Measurements from ENCODE around the gene HMGN4. TPM values are rescaled to one million over a fixed set of nuclear protein-coding genes. Genes with fewer than 3 reads are reported as not detected.
A peak's percentile ranks its signal among the peaks of the same experiment; 100 is the strongest.

HMGN4 gene
- 47.8 TPM for polyA plus RNA-seq (2013, experiment 1 of 2)
- 44.3 TPM for polyA plus RNA-seq (2013, experiment 2 of 2)

DNA sequence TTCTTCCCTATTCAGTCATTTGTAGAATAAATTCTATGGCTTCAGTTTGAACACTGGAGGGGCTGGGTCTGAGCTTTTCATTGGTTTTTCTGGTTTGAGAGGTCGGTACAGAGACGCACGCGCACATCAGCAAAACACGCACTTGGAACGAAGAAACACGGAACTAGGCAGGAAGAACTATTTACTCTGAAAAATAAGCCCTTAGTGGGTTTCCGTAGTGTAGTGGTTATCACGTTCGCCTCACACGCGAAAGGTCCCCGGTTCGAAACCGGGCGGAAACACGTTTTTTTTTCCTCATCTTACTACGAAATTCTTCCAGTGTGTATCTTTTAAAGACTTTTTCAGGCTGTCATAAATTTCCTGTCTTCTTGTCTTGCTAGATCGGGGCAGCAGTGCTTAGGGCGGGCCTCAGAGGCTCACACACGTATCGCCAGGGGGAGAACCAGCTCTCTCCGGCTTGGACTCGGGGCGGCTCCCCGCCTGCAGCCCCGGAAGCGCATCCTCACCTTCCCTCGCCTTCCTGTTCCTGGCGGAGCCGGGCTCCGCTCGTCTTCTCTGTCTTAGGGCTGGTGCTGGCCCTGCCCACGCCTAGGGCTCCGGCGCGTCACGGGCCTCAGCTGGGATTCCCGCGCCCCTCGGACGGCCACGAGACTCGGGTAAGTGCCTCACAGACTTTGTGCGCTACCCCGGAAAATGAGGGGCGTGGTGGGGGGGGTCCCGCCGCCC, at the start of gene HMGN4:
TSS of gene HMGN4 (plus strand) at position 521 of the 726 bp plus-strand sequence. CDS start 6,841 bp downstream, outside the sequence.
- Histone ChIP-seq H3K9me3 (replicated peaks in 1 of 2; ENCODE audit: control insufficient read depth in 2 of 2, insufficient read depth in 1 of 2, low read depth in 1 of 2, low read length in 2 of 2) (no peaks in the 10 kb centered on the region), H3K36me3 (replicated peaks in 1 of 2; ENCODE audit: control insufficient read depth in 2 of 2, insufficient read depth in 2 of 2, low read length in 2 of 2) (peaks cover 3 to 32% of the 10 kb centered on the region in 2 donors), H3K18ac (ENCODE audit: low read length) (peak within 1 kb of the TSS; percentile 92)

DNA sequence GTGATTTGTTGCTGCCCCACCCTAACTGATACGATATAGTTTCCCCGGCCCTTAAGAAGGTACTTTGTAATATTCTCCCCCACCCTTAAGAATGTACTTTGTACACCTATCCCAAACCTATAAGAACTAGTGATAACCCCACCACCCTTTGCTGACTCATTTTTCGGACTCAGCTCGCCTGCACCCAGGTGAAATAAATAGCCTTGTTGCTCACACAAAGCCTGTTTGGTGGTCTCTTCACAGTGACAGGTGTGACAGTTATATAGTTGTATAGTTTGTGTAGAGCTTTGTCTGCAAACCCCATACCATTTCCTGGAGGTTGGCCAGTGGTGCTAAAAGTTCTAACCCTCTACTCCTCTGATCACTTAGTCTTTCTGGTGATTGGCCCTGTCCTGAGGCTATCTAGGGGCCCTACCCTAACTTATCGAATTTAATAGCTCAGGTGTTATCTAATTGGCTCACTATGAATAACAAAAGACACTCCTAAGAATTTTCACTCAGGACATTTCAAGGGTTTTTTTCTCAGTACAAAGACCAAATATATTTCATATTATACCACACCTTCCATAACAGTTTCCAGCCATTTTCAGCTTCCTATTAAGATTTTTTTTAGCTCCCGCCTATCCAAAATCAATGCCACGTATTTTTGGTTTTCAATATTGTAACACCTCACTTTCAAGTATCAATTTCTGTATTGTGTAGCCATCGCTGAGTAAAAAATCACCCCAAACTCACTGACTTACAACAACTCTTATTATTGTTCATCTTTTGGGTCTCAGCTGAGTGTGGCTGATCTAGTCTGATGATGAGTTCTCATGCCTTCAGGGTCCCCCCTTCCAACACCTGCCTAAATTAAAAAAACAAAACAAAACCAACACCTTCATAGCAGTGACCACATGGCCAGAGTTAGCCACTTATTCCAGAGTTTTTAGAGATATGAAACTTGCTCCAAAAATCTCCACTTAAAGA, 47.9 kb upstream of the HMGN4 start:
- H2AK5ac ChIP-seq (ENCODE audit: low read depth, low read length) = no peak overlapping the region
- H2BK15ac ChIP-seq (ENCODE audit: low read length) = no peak overlapping the region
- H4K91ac ChIP-seq (ENCODE audit: low read depth, low read length, poor library complexity) = no peak overlapping the region
- peaks cover 0 to 36% (median 0%) of the 10 kb centered on the region in 3 experiments for H3K27me3 ChIP-seq (ENCODE audit: control insufficient read depth in 3 of 3, insufficient read depth in 3 of 3, low read depth in 1 of 3, low read length in 3 of 3)
- H3K18ac ChIP-seq (ENCODE audit: low read length) = no peak overlapping the region
- no peak overlapping the region for H2AFZ ChIP-seq (ENCODE audit: low read length)
- no peak overlapping the region for H2BK5ac ChIP-seq (ENCODE audit: low read length)
- H3K79me1 ChIP-seq (ENCODE audit: low read depth, low read length) = no peaks in the 10 kb centered on the region
- no peak for DNase-seq (ENCODE audit: low spot score)
- H3K4me3 ChIP-seq (ENCODE audit: low read length in 2 of 2) = no peak overlapping the region
- H3K4ac ChIP-seq (ENCODE audit: low read length) = no peak overlapping the region
- no peak overlapping the region for H3K9ac ChIP-seq (ENCODE audit: low read depth, low read length, poor library complexity)
- H2BK120ac ChIP-seq (ENCODE audit: low read depth, low read length) = no peak overlapping the region
- H3K14ac ChIP-seq (ENCODE audit: low read length) = no peak overlapping the region
- no peak overlapping the region for H4K8ac ChIP-seq (ENCODE audit: low read depth, low read length)
- H3K23ac ChIP-seq (ENCODE audit: low read depth, low read length, poor library complexity) = no peak overlapping the region
- no peaks in the 10 kb centered on the region for H3K4me1 ChIP-seq (ENCODE audit: control insufficient read depth in 2 of 2, insufficient read depth in 1 of 2, low read depth in 1 of 2, low read length in 2 of 2)
- H3K9me3 ChIP-seq (replicated peaks in 1 of 2; ENCODE audit: control insufficient read depth in 2 of 2, insufficient read depth in 1 of 2, low read depth in 1 of 2, low read length in 2 of 2) = peaks cover 0 to 3% of the 10 kb centered on the region in 2 donors
- H3K4me2 ChIP-seq (ENCODE audit: insufficient read depth, low read length, poor library complexity, severe bottlenecking) = no peak overlapping the region
- no peak overlapping the region for H2BK12ac ChIP-seq (ENCODE audit: low read length)
- no peak overlapping the region for H3K27ac ChIP-seq (replicated peaks; ENCODE audit: low read length)
- WGBS, 2 donors (ENCODE audit: extremely low coverage in 2 of 2, insufficient read length in 2 of 2, insufficient replicate concordance in 1 of 2) = no CpG with 5 or more reads among the region's 8 CpGs
- H3K36me3 ChIP-seq (replicated peaks in 1 of 2; ENCODE audit: control insufficient read depth in 2 of 2, insufficient read depth in 2 of 2, low read length in 2 of 2) = no peaks in the 10 kb centered on the region

More for the DNA sequence above, at the start of gene HMGN4:
- Histone ChIP-seq H3K14ac (ENCODE audit: low read length) (no peak within 1 kb of the TSS), H4K8ac (ENCODE audit: low read depth, low read length) (no peak within 1 kb of the TSS), H3K4me3 (ENCODE audit: low read length in 2 of 2) (peak within 1 kb of the TSS; percentile 88 to 89), H3K27ac (replicated peaks; ENCODE audit: low read length) (peak within 1 kb of the TSS; percentile 95), H2BK5ac (ENCODE audit: low read length) (no peak within 1 kb of the TSS), H3K9ac (ENCODE audit: low read depth, low read length, poor library complexity) (peak within 1 kb of the TSS; percentile 85), H2BK12ac (ENCODE audit: low read length) (no peak within 1 kb of the TSS), H3K4me1 (ENCODE audit: control insufficient read depth in 2 of 2, insufficient read depth in 1 of 2, low read depth in 1 of 2, low read length in 2 of 2) (peaks cover 0 to 5% of the 10 kb centered on the region in 2 donors), H3K4me2 (ENCODE audit: insufficient read depth, low read length, poor library complexity, severe bottlenecking) (peak within 1 kb of the TSS; percentile 79), H3K79me1 (ENCODE audit: low read depth, low read length) (no peaks in the 10 kb centered on the region), H3K23ac (ENCODE audit: low read depth, low read length, poor library complexity) (peak within 1 kb of the TSS; percentile 95), H2BK120ac (ENCODE audit: low read depth, low read length) (no peak within 1 kb of the TSS), H2AK5ac (ENCODE audit: low read depth, low read length) (peak within 1 kb of the TSS; percentile 29), H4K91ac (ENCODE audit: low read depth, low read length, poor library complexity) (no peak within 1 kb of the TSS), H2BK15ac (ENCODE audit: low read length) (no peak within 1 kb of the TSS), H3K4ac (ENCODE audit: low read length) (no peak within 1 kb of the TSS), H2AFZ (ENCODE audit: low read length) (peak within 1 kb of the TSS; percentile 78), H3K27me3 (ENCODE audit: control insufficient read depth in 3 of 3, insufficient read depth in 3 of 3, low read depth in 1 of 3, low read length in 3 of 3) (no peaks in the 10 kb centered on the region)
- peak; percentile 87 for DNase-seq (ENCODE audit: low spot score)
- WGBS, 2 donors (ENCODE audit: extremely low coverage in 2 of 2, insufficient read length in 2 of 2, insufficient replicate concordance in 1 of 2) = no CpG with 5 or more reads among the region's 49 CpGs

DNA sequence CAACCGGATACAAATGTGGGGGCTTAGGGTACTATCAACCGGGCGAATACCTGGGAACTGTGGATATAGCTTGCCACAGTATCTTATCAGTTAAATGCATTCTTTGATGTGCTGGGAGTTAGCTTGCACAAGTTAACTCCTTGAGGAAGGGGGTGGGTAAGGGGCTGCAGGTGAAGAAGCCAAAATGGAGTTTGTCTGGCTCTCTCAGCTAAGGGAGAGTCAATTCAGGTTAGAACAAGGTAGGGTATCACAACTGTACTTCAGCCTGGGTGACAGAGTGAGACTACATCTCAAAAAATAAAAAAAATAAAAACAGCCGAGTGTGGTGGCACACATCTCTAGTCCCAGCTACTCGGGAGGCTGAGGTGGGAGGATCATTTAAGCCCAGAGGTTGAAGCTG, 46.6 kb upstream of the HMGN4 start:
- H3K36me3 ChIP-seq (replicated peaks in 1 of 2; ENCODE audit: control insufficient read depth in 2 of 2, insufficient read depth in 2 of 2, low read length in 2 of 2) = no peaks in the 10 kb centered on the region
- H3K4ac ChIP-seq (ENCODE audit: low read length) = no peak overlapping the region
- H3K4me1 ChIP-seq (ENCODE audit: control insufficient read depth in 2 of 2, insufficient read depth in 1 of 2, low read depth in 1 of 2, low read length in 2 of 2) = no peaks in the 10 kb centered on the region
- no peak overlapping the region for H2AK5ac ChIP-seq (ENCODE audit: low read depth, low read length)
- H3K9me3 ChIP-seq (replicated peaks in 1 of 2; ENCODE audit: control insufficient read depth in 2 of 2, insufficient read depth in 1 of 2, low read depth in 1 of 2, low read length in 2 of 2) = peaks cover 0 to 3% of the 10 kb centered on the region in 2 donors
- H3K79me1 ChIP-seq (ENCODE audit: low read depth, low read length) = no peaks in the 10 kb centered on the region
- H2BK5ac ChIP-seq (ENCODE audit: low read length) = no peak overlapping the region
- WGBS, 2 donors (ENCODE audit: extremely low coverage in 2 of 2, insufficient read length in 2 of 2, insufficient replicate concordance in 1 of 2) = no CpG with 5 or more reads among the region's 5 CpGs
- no peak overlapping the region for H4K91ac ChIP-seq (ENCODE audit: low read depth, low read length, poor library complexity)
- no peak overlapping the region for H3K23ac ChIP-seq (ENCODE audit: low read depth, low read length, poor library complexity)
- no peak overlapping the region for H3K18ac ChIP-seq (ENCODE audit: low read length)
- no peak overlapping the region for H3K4me2 ChIP-seq (ENCODE audit: insufficient read depth, low read length, poor library complexity, severe bottlenecking)
- H3K4me3 ChIP-seq (ENCODE audit: low read length in 2 of 2) = no peak overlapping the region
- DNase-seq (ENCODE audit: low spot score) = no peak
- no peak overlapping the region for H4K8ac ChIP-seq (ENCODE audit: low read depth, low read length)
- no peak overlapping the region for H3K14ac ChIP-seq (ENCODE audit: low read length)
- H2BK12ac ChIP-seq (ENCODE audit: low read length) = no peak overlapping the region
- H3K27me3 ChIP-seq (ENCODE audit: control insufficient read depth in 3 of 3, insufficient read depth in 3 of 3, low read depth in 1 of 3, low read length in 3 of 3) = peaks cover 0 to 40% (median 0%) of the 10 kb centered on the region in 3 experiments
- no peak overlapping the region for H3K9ac ChIP-seq (ENCODE audit: low read depth, low read length, poor library complexity)
- H2AFZ ChIP-seq (ENCODE audit: low read length) = no peak overlapping the region
- no peak overlapping the region for H2BK120ac ChIP-seq (ENCODE audit: low read depth, low read length)
- H3K27ac ChIP-seq (replicated peaks; ENCODE audit: low read length) = no peak overlapping the region
- H2BK15ac ChIP-seq (ENCODE audit: low read length) = no peak overlapping the region

DNA sequence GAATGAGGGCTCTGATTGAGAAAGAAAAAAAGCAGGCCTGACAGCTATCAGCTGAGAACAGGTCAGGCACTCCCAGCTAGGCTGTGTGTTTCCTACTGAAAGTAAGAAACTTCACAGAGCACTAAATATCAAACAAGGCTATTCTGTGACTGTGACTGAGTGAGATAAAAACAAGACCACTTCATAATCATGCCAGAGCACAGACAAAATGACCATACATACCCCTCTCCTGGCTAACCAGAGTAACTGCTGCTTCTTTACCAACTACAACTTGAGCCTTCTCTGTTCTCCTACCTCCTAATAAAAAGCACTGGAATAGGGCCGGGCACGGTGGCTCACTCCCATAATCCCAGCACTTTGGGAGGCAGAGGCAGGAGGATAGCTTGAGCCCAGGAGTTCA, 44.9 kb upstream of the HMGN4 start:
- DNase-seq (ENCODE audit: low spot score) = no peak
- WGBS, 2 donors (ENCODE audit: extremely low coverage in 2 of 2, insufficient read length in 2 of 2, insufficient replicate concordance in 1 of 2) = no CpG with 5 or more reads among the region's 2 CpGs

More for the DNA sequence above, 44.9 kb upstream of the HMGN4 start:
- H2BK120ac ChIP-seq (ENCODE audit: low read depth, low read length) = no peak overlapping the region
- no peak overlapping the region for H2BK12ac ChIP-seq (ENCODE audit: low read length)
- no peak overlapping the region for H2AFZ ChIP-seq (ENCODE audit: low read length)
- H3K79me1 ChIP-seq (ENCODE audit: low read depth, low read length) = no peaks in the 10 kb centered on the region
- no peak overlapping the region for H2AK5ac ChIP-seq (ENCODE audit: low read depth, low read length)
- H4K91ac ChIP-seq (ENCODE audit: low read depth, low read length, poor library complexity) = no peak overlapping the region
- H3K23ac ChIP-seq (ENCODE audit: low read depth, low read length, poor library complexity) = no peak overlapping the region
- H2BK15ac ChIP-seq (ENCODE audit: low read length) = no peak overlapping the region
- H3K27ac ChIP-seq (replicated peaks; ENCODE audit: low read length) = no peak overlapping the region
- H3K18ac ChIP-seq (ENCODE audit: low read length) = no peak overlapping the region
- H2BK5ac ChIP-seq (ENCODE audit: low read length) = no peak overlapping the region
- no peak overlapping the region for H3K9ac ChIP-seq (ENCODE audit: low read depth, low read length, poor library complexity)
- no peaks in the 10 kb centered on the region for H3K4me1 ChIP-seq (ENCODE audit: control insufficient read depth in 2 of 2, insufficient read depth in 1 of 2, low read depth in 1 of 2, low read length in 2 of 2)
- H3K36me3 ChIP-seq (replicated peaks in 1 of 2; ENCODE audit: control insufficient read depth in 2 of 2, insufficient read depth in 2 of 2, low read length in 2 of 2) = no peaks in the 10 kb centered on the region
- H3K4me3 ChIP-seq (ENCODE audit: low read length in 2 of 2) = no peak overlapping the region
- H3K14ac ChIP-seq (ENCODE audit: low read length) = no peak overlapping the region
- peaks cover 0 to 48% (median 2%) of the 10 kb centered on the region in 3 experiments for H3K27me3 ChIP-seq (ENCODE audit: control insufficient read depth in 3 of 3, insufficient read depth in 3 of 3, low read depth in 1 of 3, low read length in 3 of 3)
- H4K8ac ChIP-seq (ENCODE audit: low read depth, low read length) = no peak overlapping the region
- H3K4ac ChIP-seq (ENCODE audit: low read length) = no peak overlapping the region
- no peak overlapping the region for H3K4me2 ChIP-seq (ENCODE audit: insufficient read depth, low read length, poor library complexity, severe bottlenecking)
- H3K9me3 ChIP-seq (replicated peaks in 1 of 2; ENCODE audit: control insufficient read depth in 2 of 2, insufficient read depth in 1 of 2, low read depth in 1 of 2, low read length in 2 of 2) = no peaks in the 10 kb centered on the region

Data from neuronal stem cell (in vitro differentiated cells).